Stimulated activated CD4-positive, alpha-beta T cell treated with anti-CD3 and anti-CD28 coated beads, Interleukin-1b, Interleukin-23, amount 100 ng/mL, for 4 hours (primary cell): ENCODE results near the gene WIPF3.
"Not testable (repeated sequence)": the region's sequence is repeated elsewhere in the genome, so short reads cannot be mapped to it uniquely, and the experiment has no call there.

Experiments
- DNase-seq, 2 donors: peaks; one replicate each; pipeline ENCODE4 v3.0.0-alpha.2; 2020; ENCODE audit warnings: low read depth in 2 of 2

The WIPF3 gene

GRCh38 chr7:29955075-29955792, 148.9 kb downstream of the WIPF3 start:
- no peak for DNase-seq

- no peak for DNase-seq
Observed at GRCh38 chr7:29955799-29956486, 149.6 kb downstream of the WIPF3 start.

- DNase-seq = no peak
Observed at GRCh38 chr7:29956487-29956836, 150.2 kb downstream of the WIPF3 start.

GRCh38 chr7:29957521-29958310, 151.4 kb downstream of the WIPF3 start:
- no peak for DNase-seq

- DNase-seq = no peak
Observed at GRCh38 chr7:29958667-29959358, 152.5 kb downstream of the WIPF3 start.

- not testable (repeated sequence) for DNase-seq
Observed at GRCh38 chr7:29961611-29962010, 155.3 kb downstream of the WIPF3 start.

GRCh38 chr7:29962035-29962434, 155.7 kb downstream of the WIPF3 start:
- no peak for DNase-seq

GRCh38 chr7:29965030-29965429, 158.7 kb downstream of the WIPF3 start:
- no peak for DNase-seq
